K562 (cell line): Measurements from ENCODE around the gene FOXO3. TPM values are rescaled to one million over a fixed set of nuclear protein-coding genes. Genes with fewer than 3 reads are reported as not detected.

ENCODE experiments used
- HCFC1 ChIP-seq: IDR thresholded peaks from 2 replicates; pipeline ENCODE4 v1.6.1; 2012; ENCODE audit warnings: low read depth, low read length, improper control_type of control experiment
- MYBL2 ChIP-seq, 2 experiments: fragments of 450-650 bp in 1 of 2; sonication (generic) in 1 of 2; formaldehyde crosslinking in 1 of 2; IDR thresholded peaks; 2 replicates each; pipeline versions ENCODE4 v1.6.1 to v1.8.1; 2017 to 2022; ENCODE audit warnings: borderline replicate concordance in 1 of 2, inconsistent platforms in 1 of 2, low read depth in 1 of 2, mild to moderate bottlenecking in 1 of 2, missing genetic modification reagents in 1 of 2, moderate library complexity in 1 of 2
- NFE2L1 ChIP-seq: fragments of 450-650 bp; IDR thresholded peaks from 2 replicates; pipeline ENCODE4 v1.6.1; 2016; ENCODE audit warnings: missing genetic modification characterization, low read depth, mild to moderate bottlenecking, missing compliant biosample characterization, moderate library complexity, borderline replicate concordance
- RFX5 ChIP-seq: IDR thresholded peaks from 2 replicates; pipeline ENCODE4 v1.6.1; 2011; ENCODE audit warnings: low read depth, mild to moderate bottlenecking, improper control_type of control experiment, low read length
- RHOXF2B ChIP-seq: fragments of 250-450 bp; sonication (Bioruptor Pico); conservative IDR thresholded peaks from 2 replicates; pipeline ENCODE4 v1.5.1; 2021
- STAT5A ChIP-seq: IDR thresholded peaks from 2 replicates; pipeline ENCODE4 v1.6.1; 2012; ENCODE audit warnings: low read length, inconsistent platforms, borderline replicate concordance
- TRIM24 ChIP-seq, 2 experiments: fragments of 450-650 bp; IDR thresholded peaks; 2 replicates each; pipeline ENCODE4 v1.6.1; 2016
- ZNF395 ChIP-seq: fragments of 200-800 bp; sonication (Bioruptor generic); IDR thresholded peaks from 2 replicates; pipeline ENCODE4 v1.6.1; 2017; ENCODE audit warnings: missing genetic modification characterization, missing compliant biosample characterization
- ZNF584 ChIP-seq: fragments of 200-800 bp; sonication (Bioruptor generic); IDR thresholded peaks from 2 replicates; pipeline ENCODE4 v1.6.1; 2016; ENCODE audit warnings: low read depth, mild to moderate bottlenecking, missing genetic modification characterization, missing compliant biosample characterization
- polyA plus RNA-seq, 8 experiments: library from polyadenylated mRNA; depleted of rRNA in 4 of 8; stranded (reverse) in 5 of 8; unstranded in 3 of 8; fragments of >200 nt; fragmentation: Nextera tagmentation in 2 of 8; fragmentation: Illumina TruSeq in 1 of 8; extraction: Ambion mirVana in 2 of 8; extraction: Trizol in 1 of 8; gene quantifications; 2 replicates each; pipeline versions ENCODE4 v1.2.1 to v1.2.3, GENCODE V29; 2011 to 2014; ENCODE audit warnings: inconsistent platforms in 1 of 8, missing spikeins in 1 of 8
- total RNA-seq, 7 experiments: library from RNA; depleted of rRNA in 6 of 7; stranded (reverse); fragments of >200 nt in 6 of 7; fragmentation: Illumina TruSeq in 2 of 7; extraction: Trizol in 2 of 7; gene quantifications; 2 replicates each; pipeline versions ENCODE4 v1.2.1 to v1.2.3, GENCODE V29; 2011 to 2021; ENCODE audit warnings: low replicate concordance in 1 of 7
- TF ChIP-seq, protein P1 (sequence below), 2 experiments: fragments of 450-650 bp; formaldehyde crosslinking in 1 of 2; IDR thresholded peaks; 2 replicates each; pipeline versions ENCODE4 v1.4.0 to v1.6.1; 2014 to 2020; ENCODE audit warnings: mild to moderate bottlenecking in 2 of 2, borderline replicate concordance in 1 of 2, low read depth in 1 of 2
- TF ChIP-seq, protein P2 (sequence below): fragments of 200-800 bp; sonication (Bioruptor generic); IDR thresholded peaks from 2 replicates; pipeline ENCODE4 v1.6.1; 2016; ENCODE audit warnings: missing genetic modification characterization, missing compliant biosample characterization

Gene FOXO3
- total and polyA plus RNA-seq, 9 of the 15 experiments (the other 6 are each of a cell fraction or from before 2014, with no cell fraction given) = 3.0 to 14.6 (median 6.0) TPM

DNA sequence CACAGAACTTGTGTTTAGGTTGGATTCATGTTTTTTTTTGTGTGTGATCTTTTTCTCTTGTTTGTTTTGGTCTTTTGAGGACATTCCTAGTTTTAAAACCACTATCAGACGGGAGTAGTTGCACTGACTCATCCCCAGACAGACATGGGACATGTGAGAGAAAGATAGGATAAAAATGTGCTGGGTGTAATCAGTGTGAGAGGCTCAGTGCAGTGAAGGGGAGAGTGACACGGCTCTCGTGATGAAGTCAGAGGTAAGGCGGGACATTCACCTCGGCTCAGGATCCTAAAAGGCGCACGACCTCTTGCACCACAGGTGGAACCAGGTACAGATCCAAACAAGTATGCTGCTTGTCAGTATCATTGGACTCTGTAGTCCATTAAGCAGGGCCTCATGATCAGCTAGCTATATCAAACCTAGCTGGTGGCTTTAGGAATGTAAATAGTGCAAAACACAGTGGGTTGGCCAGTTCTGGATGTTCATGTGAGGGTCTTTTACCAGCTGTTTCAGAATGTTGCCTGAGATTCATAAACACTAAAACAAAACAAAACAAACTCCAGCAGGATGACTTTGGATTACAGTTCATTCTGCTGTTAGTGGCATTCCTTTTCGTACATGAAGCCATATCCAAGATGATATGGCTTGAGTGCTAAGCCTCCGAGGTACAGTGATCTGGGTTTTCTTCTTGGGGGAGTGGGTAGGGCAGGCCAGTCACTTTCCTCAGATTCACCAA lies 18.0 kb downstream of the FOXO3 start (continued):
- TF ChIP-seq, protein P1, sequence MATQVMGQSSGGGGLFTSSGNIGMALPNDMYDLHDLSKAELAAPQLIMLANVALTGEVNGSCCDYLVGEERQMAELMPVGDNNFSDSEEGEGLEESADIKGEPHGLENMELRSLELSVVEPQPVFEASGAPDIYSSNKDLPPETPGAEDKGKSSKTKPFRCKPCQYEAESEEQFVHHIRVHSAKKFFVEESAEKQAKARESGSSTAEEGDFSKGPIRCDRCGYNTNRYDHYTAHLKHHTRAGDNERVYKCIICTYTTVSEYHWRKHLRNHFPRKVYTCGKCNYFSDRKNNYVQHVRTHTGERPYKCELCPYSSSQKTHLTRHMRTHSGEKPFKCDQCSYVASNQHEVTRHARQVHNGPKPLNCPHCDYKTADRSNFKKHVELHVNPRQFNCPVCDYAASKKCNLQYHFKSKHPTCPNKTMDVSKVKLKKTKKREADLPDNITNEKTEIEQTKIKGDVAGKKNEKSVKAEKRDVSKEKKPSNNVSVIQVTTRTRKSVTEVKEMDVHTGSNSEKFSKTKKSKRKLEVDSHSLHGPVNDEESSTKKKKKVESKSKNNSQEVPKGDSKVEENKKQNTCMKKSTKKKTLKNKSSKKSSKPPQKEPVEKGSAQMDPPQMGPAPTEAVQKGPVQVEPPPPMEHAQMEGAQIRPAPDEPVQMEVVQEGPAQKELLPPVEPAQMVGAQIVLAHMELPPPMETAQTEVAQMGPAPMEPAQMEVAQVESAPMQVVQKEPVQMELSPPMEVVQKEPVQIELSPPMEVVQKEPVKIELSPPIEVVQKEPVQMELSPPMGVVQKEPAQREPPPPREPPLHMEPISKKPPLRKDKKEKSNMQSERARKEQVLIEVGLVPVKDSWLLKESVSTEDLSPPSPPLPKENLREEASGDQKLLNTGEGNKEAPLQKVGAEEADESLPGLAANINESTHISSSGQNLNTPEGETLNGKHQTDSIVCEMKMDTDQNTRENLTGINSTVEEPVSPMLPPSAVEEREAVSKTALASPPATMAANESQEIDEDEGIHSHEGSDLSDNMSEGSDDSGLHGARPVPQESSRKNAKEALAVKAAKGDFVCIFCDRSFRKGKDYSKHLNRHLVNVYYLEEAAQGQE (IDR thresholded peaks at IDR 0.05; ENCODE audit: borderline replicate concordance) = peak; percentile 55
- TF ChIP-seq, protein P1 (CRISPR knock-in tag; IDR thresholded peaks at IDR 0.05; ENCODE audit: low read depth) = no peak
- TF ChIP-seq ZNF584 (CRISPR knock-in tag) (no peak), RHOXF2B (no peak), ZNF395 (CRISPR knock-in tag) (no peak; the same call in 1 of the 2 replicates), TRIM24 (IDR thresholded peaks at IDR 0.05) (peak; percentile 87 to 92), RFX5 (no peak), MYBL2 (IDR thresholded peaks at IDR 0.05; ENCODE audit: low read depth) (no peak), MYBL2 (CRISPR knock-in tag; IDR thresholded peaks at IDR 0.05; ENCODE audit: borderline replicate concordance) (no peak), STAT5A (peak; percentile 82), HCFC1 (peak; percentile 41), NFE2L1 (0 out of 2 replicates have a peak, but pooled peaks have one; percentile 5)
- TF ChIP-seq, protein P2, sequence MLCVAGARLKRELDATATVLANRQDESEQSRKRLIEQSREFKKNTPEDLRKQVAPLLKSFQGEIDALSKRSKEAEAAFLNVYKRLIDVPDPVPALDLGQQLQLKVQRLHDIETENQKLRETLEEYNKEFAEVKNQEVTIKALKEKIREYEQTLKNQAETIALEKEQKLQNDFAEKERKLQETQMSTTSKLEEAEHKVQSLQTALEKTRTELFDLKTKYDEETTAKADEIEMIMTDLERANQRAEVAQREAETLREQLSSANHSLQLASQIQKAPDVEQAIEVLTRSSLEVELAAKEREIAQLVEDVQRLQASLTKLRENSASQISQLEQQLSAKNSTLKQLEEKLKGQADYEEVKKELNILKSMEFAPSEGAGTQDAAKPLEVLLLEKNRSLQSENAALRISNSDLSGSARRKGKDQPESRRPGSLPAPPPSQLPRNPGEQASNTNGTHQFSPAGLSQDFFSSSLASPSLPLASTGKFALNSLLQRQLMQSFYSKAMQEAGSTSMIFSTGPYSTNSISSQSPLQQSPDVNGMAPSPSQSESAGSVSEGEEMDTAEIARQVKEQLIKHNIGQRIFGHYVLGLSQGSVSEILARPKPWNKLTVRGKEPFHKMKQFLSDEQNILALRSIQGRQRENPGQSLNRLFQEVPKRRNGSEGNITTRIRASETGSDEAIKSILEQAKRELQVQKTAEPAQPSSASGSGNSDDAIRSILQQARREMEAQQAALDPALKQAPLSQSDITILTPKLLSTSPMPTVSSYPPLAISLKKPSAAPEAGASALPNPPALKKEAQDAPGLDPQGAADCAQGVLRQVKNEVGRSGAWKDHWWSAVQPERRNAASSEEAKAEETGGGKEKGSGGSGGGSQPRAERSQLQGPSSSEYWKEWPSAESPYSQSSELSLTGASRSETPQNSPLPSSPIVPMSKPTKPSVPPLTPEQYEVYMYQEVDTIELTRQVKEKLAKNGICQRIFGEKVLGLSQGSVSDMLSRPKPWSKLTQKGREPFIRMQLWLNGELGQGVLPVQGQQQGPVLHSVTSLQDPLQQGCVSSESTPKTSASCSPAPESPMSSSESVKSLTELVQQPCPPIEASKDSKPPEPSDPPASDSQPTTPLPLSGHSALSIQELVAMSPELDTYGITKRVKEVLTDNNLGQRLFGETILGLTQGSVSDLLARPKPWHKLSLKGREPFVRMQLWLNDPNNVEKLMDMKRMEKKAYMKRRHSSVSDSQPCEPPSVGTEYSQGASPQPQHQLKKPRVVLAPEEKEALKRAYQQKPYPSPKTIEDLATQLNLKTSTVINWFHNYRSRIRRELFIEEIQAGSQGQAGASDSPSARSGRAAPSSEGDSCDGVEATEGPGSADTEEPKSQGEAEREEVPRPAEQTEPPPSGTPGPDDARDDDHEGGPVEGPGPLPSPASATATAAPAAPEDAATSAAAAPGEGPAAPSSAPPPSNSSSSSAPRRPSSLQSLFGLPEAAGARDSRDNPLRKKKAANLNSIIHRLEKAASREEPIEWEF (CRISPR knock-in tag) = no peak
